ENCODE measurements around the gene CHN2. TPM values are rescaled to one million over a fixed set of nuclear protein-coding genes. Genes with fewer than 3 reads are reported as not detected.
A peak's percentile ranks its signal among the peaks of the same experiment; 100 is the strongest.

The CHN2 gene
- total RNA-seq, 1 experiment from 2014 or later: not detected

DNA sequence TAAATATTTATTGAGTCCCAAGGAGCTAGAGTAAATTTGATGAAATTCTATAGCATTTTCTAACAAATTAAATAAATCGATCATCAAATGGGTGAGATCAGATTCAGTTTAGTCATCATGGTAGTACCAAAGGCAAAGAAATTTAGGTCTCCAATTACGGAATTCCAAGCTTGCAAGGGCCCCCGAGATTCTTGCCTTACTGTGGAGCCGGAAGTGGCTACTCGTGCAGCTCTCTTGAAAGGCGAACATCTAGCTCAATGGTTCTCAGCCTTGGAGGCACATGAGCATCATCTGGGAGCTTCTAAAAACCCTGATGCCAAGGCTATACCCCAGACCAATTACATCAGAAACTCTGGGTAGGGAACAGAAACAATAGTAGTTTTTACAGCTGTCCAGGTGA is 251.2 kb downstream of the CHN2 start:
- DNase-seq: no peak

DNA sequence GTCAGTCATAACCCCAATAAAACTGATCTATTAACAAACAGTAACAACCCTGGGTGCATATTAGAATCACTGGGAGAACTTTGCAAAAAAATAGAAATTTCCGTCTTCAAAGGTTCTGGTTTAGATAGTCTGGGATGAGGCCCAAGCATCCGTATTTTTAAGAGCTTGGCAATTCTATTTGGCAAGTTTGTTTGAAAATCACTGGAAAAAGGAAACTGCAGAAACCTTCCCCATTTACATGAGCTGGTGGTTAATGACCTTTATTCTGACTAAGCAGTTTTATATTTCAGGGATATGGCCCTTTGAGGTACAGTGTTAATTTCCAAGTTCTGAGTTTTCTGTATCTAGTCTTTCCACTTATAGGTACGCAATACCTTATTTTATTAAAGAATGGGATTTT is 253.3 kb downstream of the CHN2 start:
- CTCF ChIA-PET: no interaction called here

More for the DNA sequence above, 251.2 kb downstream of the CHN2 start:
- intact Hi-C loops (cut with micrococcal nuclease; ENCODE audit: unreplicated experiment): no loop called here
- ChIA-PET POLR2A (ENCODE audit: unreplicated experiment) (no interaction called here), CTCF (interaction anchor here (0.7 kb wide), 1 partner anchor 792 kb away, joined by 7 read pairs; no protein-coding TSS in a partner anchor)
- H3K9me3 ChIP-seq (ENCODE audit: insufficient read depth, low read depth): no peaks in the 10 kb centered on the region
- no peaks in the 10 kb centered on the region for H4K20me1 ChIP-seq (ENCODE audit: insufficient read depth)
- no peaks in the 10 kb centered on the region; the same call in 1 of the 2 replicates for H3K9me2 ChIP-seq (ENCODE audit: insufficient read depth)
- no peaks in the 10 kb centered on the region for H3K27me3 ChIP-seq (ENCODE audit: insufficient read depth, low read depth)
- H3K4me1 ChIP-seq (replicated peaks; ENCODE audit: insufficient read depth): peaks cover 46% of the 10 kb centered on the region
- H2AFZ ChIP-seq: no peak overlapping the region
- BruUV-seq (replicated peaks): no TSS peak
- TF ChIP-seq CTCF (conservative IDR thresholded peaks at IDR 0.05) (no peak), EZH2 (IDR thresholded peaks at IDR 0.05; ENCODE audit: low read depth) (no peak)
- H3F3A ChIP-seq (ENCODE audit: insufficient read depth, low read depth): peaks cover 24% of the 10 kb centered on the region
- H3K4me2 ChIP-seq: 0 out of 2 replicates have a peak overlapping the region, but pooled peaks have one; percentile 2
- H3K36me3 ChIP-seq (ENCODE audit: low read depth): no peaks in the 10 kb centered on the region
- H3K4me3 ChIP-seq: no peak overlapping the region
- no peaks in the 10 kb centered on the region for H3K79me2 ChIP-seq (ENCODE audit: low read depth)
- H3K27ac ChIP-seq: no peak overlapping the region

GRCh38 chr7:29449569-29450260 is 255.1 kb downstream of the CHN2 start:
- no peaks in the 10 kb centered on the region for H3K27me3 ChIP-seq (ENCODE audit: insufficient read depth, low read depth)
- H2AFZ ChIP-seq: 0 out of 2 replicates have a peak overlapping the region, but pooled peaks have one; percentile 1
- H3K4me2 ChIP-seq: peak overlapping the region; percentile 37
- BruUV-seq (replicated peaks): no TSS peak
- POLR2A ChIA-PET (ENCODE audit: unreplicated experiment): interaction anchor here (0.7 kb wide), 1 partner anchor 58 kb away, joined by 5 read pairs; no protein-coding TSS in a partner anchor
- H3K27ac ChIP-seq: peak overlapping the region; percentile 66
- no peaks in the 10 kb centered on the region for H4K20me1 ChIP-seq (ENCODE audit: insufficient read depth)
- no peaks in the 10 kb centered on the region for H3K36me3 ChIP-seq (ENCODE audit: low read depth)
- H3F3A ChIP-seq (ENCODE audit: insufficient read depth, low read depth): peaks cover 28% of the 10 kb centered on the region
- DNase-seq: peak in 1 of 2 experiments; percentile 96
- TF ChIP-seq EZH2 (IDR thresholded peaks at IDR 0.05; ENCODE audit: low read depth) (no peak), CTCF (conservative IDR thresholded peaks at IDR 0.05) (no peak)
- peaks cover 37% of the 10 kb centered on the region for H3K4me1 ChIP-seq (replicated peaks; ENCODE audit: insufficient read depth)
- intact Hi-C loops (cut with micrococcal nuclease; ENCODE audit: unreplicated experiment): no loop called here
- H3K9me2 ChIP-seq (ENCODE audit: insufficient read depth): no peaks in the 10 kb centered on the region
- H3K4me3 ChIP-seq: no peak overlapping the region
- H3K79me2 ChIP-seq (ENCODE audit: low read depth): no peaks in the 10 kb centered on the region
- no peaks in the 10 kb centered on the region for H3K9me3 ChIP-seq (ENCODE audit: insufficient read depth, low read depth)
- CTCF ChIA-PET: no interaction called here

More for the DNA sequence above, 253.3 kb downstream of the CHN2 start:
- H3K4me3 ChIP-seq: no peak overlapping the region
- no peak for DNase-seq
- H3K36me3 ChIP-seq (ENCODE audit: low read depth): no peaks in the 10 kb centered on the region
- peaks cover 28% of the 10 kb centered on the region for H3F3A ChIP-seq (ENCODE audit: insufficient read depth, low read depth)
- H3K4me1 ChIP-seq (replicated peaks; ENCODE audit: insufficient read depth): peaks cover 34% of the 10 kb centered on the region
- no peak overlapping the region for H3K27ac ChIP-seq
- no peaks in the 10 kb centered on the region for H3K9me3 ChIP-seq (ENCODE audit: insufficient read depth, low read depth)
- no peaks in the 10 kb centered on the region for H3K9me2 ChIP-seq (ENCODE audit: insufficient read depth)
- no peak overlapping the region for H2AFZ ChIP-seq
- no peaks in the 10 kb centered on the region for H4K20me1 ChIP-seq (ENCODE audit: insufficient read depth)
- intact Hi-C loops (cut with micrococcal nuclease; ENCODE audit: unreplicated experiment): no loop called here
- H3K27me3 ChIP-seq (ENCODE audit: insufficient read depth, low read depth): no peaks in the 10 kb centered on the region
- POLR2A ChIA-PET (ENCODE audit: unreplicated experiment): no interaction called here
- no TSS peak for BruUV-seq (replicated peaks)
- no peak overlapping the region for H3K4me2 ChIP-seq
- no peaks in the 10 kb centered on the region for H3K79me2 ChIP-seq (ENCODE audit: low read depth)
- TF ChIP-seq CTCF (conservative IDR thresholded peaks at IDR 0.05): no peak
- TF ChIP-seq EZH2 (IDR thresholded peaks at IDR 0.05; ENCODE audit: low read depth): no peak

Measured in PC-9 (cell line).